DOHH2 (cell line): ENCODE data around the gene KCNQ1.

Experiments
- H3F3A ChIP-seq: fragments of 200-600 bp; sonication (generic), shearing (Covaris generic); 2 replicates; pipeline ENCODE4 v1.6.0; 2016; ENCODE audit warnings: antibody characterized with exemption, mild to moderate bottlenecking; ENCODE audit not compliant: control insufficient read depth, insufficient read depth
- H3K27ac ChIP-seq: fragments of 200-600 bp; sonication (generic); 2 replicates; pipeline ENCODE4 v1.5.1; 2014; ENCODE audit warnings: low read depth, mild to moderate bottlenecking, low read length, moderate library complexity
- H3K27me3 ChIP-seq: fragments of 200-600 bp; sonication (generic); 2 replicates; pipeline ENCODE4 v1.6.1; 2014; ENCODE audit warnings: mild to moderate bottlenecking, low read length, mixed read lengths; ENCODE audit not compliant: control insufficient read depth
- H3K36me3 ChIP-seq: fragments of 200-600 bp; sonication (generic); 2 replicates; pipeline ENCODE4 v1.6.1; 2014; ENCODE audit warnings: mild to moderate bottlenecking, low read length, moderate library complexity, mixed read lengths; ENCODE audit not compliant: control insufficient read depth
- H3K4me1 ChIP-seq: fragments of 200-600 bp; sonication (generic); 2 replicates; pipeline ENCODE4 v1.6.1; 2014; ENCODE audit warnings: mild to moderate bottlenecking, low read length, mixed read lengths; ENCODE audit not compliant: control insufficient read depth
- H3K4me2 ChIP-seq: fragments of 200-600 bp; sonication (generic); 2 replicates; pipeline ENCODE4 v1.6.0; 2014; ENCODE audit warnings: mild to moderate bottlenecking, low read length, moderate library complexity
- H3K4me3 ChIP-seq: fragments of 200-600 bp; sonication (generic); 2 replicates; pipeline ENCODE4 v1.5.1; 2014; ENCODE audit warnings: mild to moderate bottlenecking, low read length, mixed read lengths
- H3K79me2 ChIP-seq: fragments of 200-600 bp; sonication (generic); 2 replicates; pipeline ENCODE4 v1.6.1; 2014; ENCODE audit warnings: mild to moderate bottlenecking, low read length, mixed read lengths; ENCODE audit not compliant: control insufficient read depth
- H3K9me2 ChIP-seq: fragments of 200-600 bp; sonication (generic); replicated peaks from 2 replicates; pipeline ENCODE4 v1.6.1; 2014; ENCODE audit warnings: mild to moderate bottlenecking, low read length, mixed read lengths; ENCODE audit not compliant: control insufficient read depth
- H3K9me3 ChIP-seq: fragments of 200-600 bp; sonication (generic); 2 replicates; pipeline ENCODE4 v1.6.1; 2014; ENCODE audit warnings: antibody characterized with exemption, low read length, mixed read lengths; ENCODE audit not compliant: control insufficient read depth, insufficient read depth
- H4K20me1 ChIP-seq: fragments of 200-600 bp; sonication (generic); 2 replicates; pipeline ENCODE4 v1.6.0; 2014; ENCODE audit warnings: low read depth, mild to moderate bottlenecking, antibody characterized with exemption, low read length, moderate library complexity; ENCODE audit not compliant: control insufficient read depth, insufficient read depth
- EZH2phosphoT487 ChIP-seq: fragments of 200-600 bp; sonication (generic); IDR thresholded peaks from 2 replicates; pipeline ENCODE4 v1.6.1; 2017; ENCODE audit warnings: borderline replicate concordance, mild to moderate bottlenecking, antibody characterized with exemption, low read length, moderate library complexity, mixed read lengths
- TF ChIP-seq, protein P1 (sequence below): fragments of 200-600 bp; sonication (generic); IDR thresholded peaks from one replicate; pipeline ENCODE4 v1.5.1; 2014; ENCODE audit warnings: antibody characterized with exemption, mild to moderate bottlenecking, low read depth, low read length; ENCODE audit not compliant: poor library complexity, severe bottlenecking

The KCNQ1 gene

GRCh38 chr11:2841411-2842190, 396.8 kb downstream of the KCNQ1 start:
- no peak overlapping the region for H3K4me2 ChIP-seq
- no peak overlapping the region for H3K27ac ChIP-seq
- no peaks in the 10 kb centered on the region for H3K27me3 ChIP-seq
- H3K4me3 ChIP-seq = no peak overlapping the region
- no peaks in the 10 kb centered on the region for H3K4me1 ChIP-seq
- no peaks in the 10 kb centered on the region for H3K79me2 ChIP-seq
- H3F3A ChIP-seq = no peaks in the 10 kb centered on the region
- no peaks in the 10 kb centered on the region for H3K9me3 ChIP-seq
- TF ChIP-seq, protein P1, sequence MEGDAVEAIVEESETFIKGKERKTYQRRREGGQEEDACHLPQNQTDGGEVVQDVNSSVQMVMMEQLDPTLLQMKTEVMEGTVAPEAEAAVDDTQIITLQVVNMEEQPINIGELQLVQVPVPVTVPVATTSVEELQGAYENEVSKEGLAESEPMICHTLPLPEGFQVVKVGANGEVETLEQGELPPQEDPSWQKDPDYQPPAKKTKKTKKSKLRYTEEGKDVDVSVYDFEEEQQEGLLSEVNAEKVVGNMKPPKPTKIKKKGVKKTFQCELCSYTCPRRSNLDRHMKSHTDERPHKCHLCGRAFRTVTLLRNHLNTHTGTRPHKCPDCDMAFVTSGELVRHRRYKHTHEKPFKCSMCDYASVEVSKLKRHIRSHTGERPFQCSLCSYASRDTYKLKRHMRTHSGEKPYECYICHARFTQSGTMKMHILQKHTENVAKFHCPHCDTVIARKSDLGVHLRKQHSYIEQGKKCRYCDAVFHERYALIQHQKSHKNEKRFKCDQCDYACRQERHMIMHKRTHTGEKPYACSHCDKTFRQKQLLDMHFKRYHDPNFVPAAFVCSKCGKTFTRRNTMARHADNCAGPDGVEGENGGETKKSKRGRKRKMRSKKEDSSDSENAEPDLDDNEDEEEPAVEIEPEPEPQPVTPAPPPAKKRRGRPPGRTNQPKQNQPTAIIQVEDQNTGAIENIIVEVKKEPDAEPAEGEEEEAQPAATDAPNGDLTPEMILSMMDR = no peak
- no peak for TF ChIP-seq EZH2phosphoT487
- no peaks in the 10 kb centered on the region for H4K20me1 ChIP-seq
- no peaks in the 10 kb centered on the region for H3K36me3 ChIP-seq
- H3K9me2 ChIP-seq = no peaks in the 10 kb centered on the region

DNA sequence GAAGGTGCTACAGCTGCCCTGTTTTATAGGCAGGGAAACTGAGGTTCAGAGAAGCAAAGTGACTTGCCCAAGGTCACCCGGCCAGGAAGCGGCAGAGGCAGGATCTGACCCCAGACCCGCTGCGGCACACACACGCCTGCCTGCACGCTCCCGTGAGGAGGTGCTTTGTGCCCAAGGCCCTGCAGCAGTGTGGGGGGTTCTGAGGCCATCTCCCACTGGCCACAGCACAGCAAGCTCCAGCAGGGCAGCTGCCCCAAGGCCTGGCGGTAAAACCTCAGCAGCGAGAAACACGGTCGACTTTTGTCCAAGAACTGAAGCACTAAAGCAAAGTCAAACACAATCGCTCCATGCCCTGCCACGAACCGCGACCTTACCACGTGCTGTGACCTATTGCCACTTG, 398.1 kb downstream of the KCNQ1 start:
- no peak overlapping the region for H3K4me2 ChIP-seq
- H3K27me3 ChIP-seq = no peaks in the 10 kb centered on the region
- no peaks in the 10 kb centered on the region for H3K4me1 ChIP-seq
- H3K27ac ChIP-seq = no peak overlapping the region
- no peaks in the 10 kb centered on the region for H3K9me2 ChIP-seq
- H3K9me3 ChIP-seq = no peaks in the 10 kb centered on the region
- no peaks in the 10 kb centered on the region for H3F3A ChIP-seq
- H4K20me1 ChIP-seq = no peaks in the 10 kb centered on the region
- H3K79me2 ChIP-seq = no peaks in the 10 kb centered on the region
- H3K4me3 ChIP-seq = no peak overlapping the region
- no peaks in the 10 kb centered on the region for H3K36me3 ChIP-seq
- TF ChIP-seq, protein P1 = no peak
- no peak for TF ChIP-seq EZH2phosphoT487

DNA sequence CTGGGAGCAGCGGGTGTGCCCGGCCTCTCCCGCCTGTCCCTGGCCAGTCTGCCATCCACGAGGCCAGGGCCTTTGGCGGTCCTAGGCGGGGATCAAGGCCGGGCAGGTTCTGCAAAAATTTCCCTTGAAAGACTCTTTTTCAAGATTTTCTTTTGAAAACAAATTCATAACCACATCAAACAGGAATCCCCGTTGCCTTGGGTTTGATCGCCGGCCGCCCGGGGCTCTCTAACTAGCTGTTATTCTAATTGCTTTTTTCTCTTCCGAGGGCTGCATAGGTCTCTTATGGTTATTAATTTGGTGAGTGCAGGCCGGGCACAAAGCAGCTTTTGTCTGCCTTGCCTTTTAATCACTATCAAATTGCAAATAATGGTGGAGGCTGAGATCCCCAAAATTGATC, 398.7 kb downstream of the KCNQ1 start:
- no peaks in the 10 kb centered on the region for H3K9me2 ChIP-seq
- no peaks in the 10 kb centered on the region for H3K4me1 ChIP-seq
- no peak overlapping the region for H3K4me3 ChIP-seq
- TF ChIP-seq, protein P1 = no peak
- TF ChIP-seq EZH2phosphoT487 = no peak
- no peaks in the 10 kb centered on the region for H3K9me3 ChIP-seq
- H3K36me3 ChIP-seq = no peaks in the 10 kb centered on the region
- H3F3A ChIP-seq = no peaks in the 10 kb centered on the region
- H3K79me2 ChIP-seq = no peaks in the 10 kb centered on the region
- no peaks in the 10 kb centered on the region for H3K27me3 ChIP-seq
- no peaks in the 10 kb centered on the region for H4K20me1 ChIP-seq
- H3K27ac ChIP-seq = no peak overlapping the region
- no peak overlapping the region for H3K4me2 ChIP-seq
